HUES64 (cell line): ENCODE measurements around the gene RAB35.

Source experiments
- H3K27ac ChIP-seq: 2 replicates; pipeline ENCODE4 v1.7.0; 2013; ENCODE audit warnings: low read depth, low read length, inconsistent platforms
- H3K27me3 ChIP-seq: 2 replicates; pipeline ENCODE4 v1.6.1; 2013; ENCODE audit warnings: mild to moderate bottlenecking, low read length; ENCODE audit not compliant: insufficient read depth
- H3K36me3 ChIP-seq: 2 replicates; pipeline ENCODE4 v1.6.1; 2013; ENCODE audit warnings: mild to moderate bottlenecking, low read length; ENCODE audit not compliant: insufficient read depth
- H3K4me1 ChIP-seq: 2 replicates; pipeline ENCODE4 v1.6.1; 2013; ENCODE audit warnings: mild to moderate bottlenecking, low read length, moderate library complexity; ENCODE audit not compliant: insufficient read depth
- H3K4me3 ChIP-seq: 2 replicates; pipeline ENCODE4 v1.5.1; 2013; ENCODE audit warnings: mild to moderate bottlenecking, low read length, moderate library complexity
- H3K9ac ChIP-seq: 2 replicates; pipeline ENCODE4 v1.6.1; 2013; ENCODE audit warnings: mild to moderate bottlenecking, low read depth, low read length
- H3K9me3 ChIP-seq: 2 replicates; pipeline ENCODE4 v1.6.1; 2013; ENCODE audit warnings: low read depth, low read length; ENCODE audit not compliant: insufficient read depth
- WGBS: fragments of 150-250, 120-280 bp; methylation state at CpG from one replicate; pipeline ENCODE4 v1.1.7; 2013; ENCODE audit warnings: missing lambda C conversion rate; 5-methylcytosine and 5-hydroxymethylcytosine counted together

Gene RAB35

GRCh38 chr12:120093592-120094355 lies 22.8 kb downstream of the RAB35 start:
- H3K27ac ChIP-seq: peak overlapping the region; percentile 87
- H3K4me3 ChIP-seq: no peak overlapping the region
- H3K9ac ChIP-seq: peak overlapping the region; percentile 48
- peaks cover 20% of the 10 kb centered on the region for H3K36me3 ChIP-seq
- 16% methylated on average over 14 of the region's 17 CpGs for WGBS
- no peaks in the 10 kb centered on the region for H3K27me3 ChIP-seq
- no peaks in the 10 kb centered on the region for H3K9me3 ChIP-seq
- H3K4me1 ChIP-seq: peaks cover 32% of the 10 kb centered on the region

GRCh38 chr12:120093336-120093591 lies 23.3 kb downstream of the RAB35 start:
- Histone ChIP-seq H3K9me3 (no peaks in the 10 kb centered on the region), H3K4me3 (no peak overlapping the region), H3K9ac (peak overlapping the region; percentile 48), H3K36me3 (peaks cover 15% of the 10 kb centered on the region), H3K27me3 (no peaks in the 10 kb centered on the region), H3K27ac (peak overlapping the region; percentile 87), H3K4me1 (peaks cover 32% of the 10 kb centered on the region)
- WGBS: 54% methylated on average over 4 of the region's 4 CpGs

GRCh38 chr12:120092551-120093335 lies 23.8 kb downstream of the RAB35 start:
- H3K9ac ChIP-seq: peak overlapping the region; percentile 48
- WGBS: 85% methylated on average over 23 of the region's 23 CpGs
- no peaks in the 10 kb centered on the region for H3K27me3 ChIP-seq
- H3K36me3 ChIP-seq: peaks cover 12% of the 10 kb centered on the region
- H3K4me3 ChIP-seq: no peak overlapping the region
- H3K4me1 ChIP-seq: peaks cover 33% of the 10 kb centered on the region
- peak overlapping the region; percentile 87 for H3K27ac ChIP-seq
- no peaks in the 10 kb centered on the region for H3K9me3 ChIP-seq

- 91% methylated on average over 12 of the region's 12 CpGs for WGBS
- H3K9me3 ChIP-seq: no peaks in the 10 kb centered on the region
- no peaks in the 10 kb centered on the region for H3K27me3 ChIP-seq
- no peak overlapping the region for H3K4me3 ChIP-seq
- no peak overlapping the region for H3K9ac ChIP-seq
- H3K4me1 ChIP-seq: peaks cover 40% of the 10 kb centered on the region
- H3K27ac ChIP-seq: no peak overlapping the region
- peaks cover 3% of the 10 kb centered on the region; the same call in 1 of the 2 replicates for H3K36me3 ChIP-seq
Measured at GRCh38 chr12:120091371-120092090, 25.0 kb downstream of the RAB35 start.

GRCh38 chr12:120090626-120091295 lies 25.8 kb downstream of the RAB35 start:
- H3K9ac ChIP-seq: no peak overlapping the region
- WGBS: 95% methylated on average over 18 of the region's 19 CpGs
- peaks cover 47% of the 10 kb centered on the region for H3K4me1 ChIP-seq
- H3K27me3 ChIP-seq: no peaks in the 10 kb centered on the region
- 0 out of 2 replicates have a peak, but pooled peaks cover 3% of the 10 kb centered on the region for H3K36me3 ChIP-seq
- no peak overlapping the region for H3K27ac ChIP-seq
- H3K9me3 ChIP-seq: no peaks in the 10 kb centered on the region
- no peak overlapping the region for H3K4me3 ChIP-seq

- WGBS: 90% methylated on average over 3 of the region's 3 CpGs
- no peak overlapping the region for H3K27ac ChIP-seq
- 0 out of 2 replicates have a peak, but pooled peaks cover 3% of the 10 kb centered on the region for H3K36me3 ChIP-seq
- H3K9me3 ChIP-seq: no peaks in the 10 kb centered on the region
- H3K27me3 ChIP-seq: no peaks in the 10 kb centered on the region
- peaks cover 49% of the 10 kb centered on the region for H3K4me1 ChIP-seq
- H3K4me3 ChIP-seq: no peak overlapping the region
- H3K9ac ChIP-seq: no peak overlapping the region
Measured at GRCh38 chr12:120090206-120090605, 26.3 kb downstream of the RAB35 start.

- no peak overlapping the region for H3K4me3 ChIP-seq
- H3K36me3 ChIP-seq: 0 out of 2 replicates have a peak, but pooled peaks cover 3% of the 10 kb centered on the region
- no peak overlapping the region for H3K9ac ChIP-seq
- peaks cover 46% of the 10 kb centered on the region for H3K4me1 ChIP-seq
- no peak overlapping the region for H3K27ac ChIP-seq
- WGBS: 92% methylated on average over 2 of the region's 2 CpGs
- H3K27me3 ChIP-seq: no peaks in the 10 kb centered on the region
- H3K9me3 ChIP-seq: no peaks in the 10 kb centered on the region
Measured at GRCh38 chr12:120089796-120090195, 26.8 kb downstream of the RAB35 start.

GRCh38 chr12:120089105-120089504 lies 27.4 kb downstream of the RAB35 start:
- Histone ChIP-seq H3K9me3 (no peaks in the 10 kb centered on the region), H3K27me3 (no peaks in the 10 kb centered on the region), H3K36me3 (0 out of 2 replicates have a peak, but pooled peaks cover 3% of the 10 kb centered on the region), H3K4me3 (no peak overlapping the region), H3K4me1 (peaks cover 40% of the 10 kb centered on the region), H3K27ac (no peak overlapping the region), H3K9ac (no peak overlapping the region)
- 88% methylated on average over 8 of the region's 8 CpGs for WGBS

- peak overlapping the region; percentile 82 for H3K9ac ChIP-seq
- no peaks in the 10 kb centered on the region for H3K27me3 ChIP-seq
- no peaks in the 10 kb centered on the region for H3K9me3 ChIP-seq
- 0 out of 2 replicates have a peak, but pooled peaks cover 3% of the 10 kb centered on the region for H3K36me3 ChIP-seq
- H3K4me1 ChIP-seq: peaks cover 24% of the 10 kb centered on the region
- peak overlapping the region; percentile 47 for H3K4me3 ChIP-seq
- H3K27ac ChIP-seq: peak overlapping the region; percentile 96
- WGBS: 2% methylated on average over 55 of the region's 55 CpGs
Measured at GRCh38 chr12:120086801-120087621, 29.5 kb downstream of the RAB35 start.
